Measurements from ENCODE around the gene SDK2. TPM values are rescaled to one million over a fixed set of nuclear protein-coding genes. Genes with fewer than 3 reads are reported as not detected.

SDK2 gene
- total RNA-seq, 4 donors from 2014 or later = 1.4 to 6.8 (median 3.3) TPM

DNA sequence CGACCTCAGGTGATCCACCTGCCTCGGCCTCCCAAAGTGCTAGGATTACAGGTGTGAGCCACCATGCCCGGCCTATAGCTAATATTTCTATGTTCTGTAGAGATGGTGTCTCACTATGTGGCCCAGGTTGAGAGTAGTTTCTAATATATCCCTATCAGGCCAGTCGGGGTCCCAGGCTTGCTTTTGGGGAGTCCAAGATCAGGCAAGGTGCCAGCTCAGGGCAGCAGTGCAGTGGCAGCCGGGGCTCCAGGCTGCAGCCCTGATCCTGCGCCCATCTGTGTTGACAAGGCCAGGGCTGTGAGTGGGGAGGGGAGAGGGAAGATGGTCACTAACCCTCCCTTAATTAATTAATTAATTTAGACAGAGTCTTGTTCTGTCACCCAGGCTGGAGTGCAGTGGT, 254.8 kb downstream of the SDK2 start:
- Histone ChIP-seq H3K4me1 (no peaks in the 10 kb centered on the region), H3K4me3 (no peak overlapping the region), H3K27me3 (no peaks in the 10 kb centered on the region), H3K36me3 (peaks cover 3% of the 10 kb centered on the region), H3K27ac (no peak overlapping the region), H3K9me3 (no peaks in the 10 kb centered on the region)
- no peak for TF ChIP-seq EP300 (IDR thresholded peaks at IDR 0.05)
- TF ChIP-seq POLR2A (IDR thresholded peaks at IDR 0.05) = no peak
- TF ChIP-seq POLR2AphosphoS5 (IDR thresholded peaks at IDR 0.05) = no peak
- TF ChIP-seq, protein P1, sequence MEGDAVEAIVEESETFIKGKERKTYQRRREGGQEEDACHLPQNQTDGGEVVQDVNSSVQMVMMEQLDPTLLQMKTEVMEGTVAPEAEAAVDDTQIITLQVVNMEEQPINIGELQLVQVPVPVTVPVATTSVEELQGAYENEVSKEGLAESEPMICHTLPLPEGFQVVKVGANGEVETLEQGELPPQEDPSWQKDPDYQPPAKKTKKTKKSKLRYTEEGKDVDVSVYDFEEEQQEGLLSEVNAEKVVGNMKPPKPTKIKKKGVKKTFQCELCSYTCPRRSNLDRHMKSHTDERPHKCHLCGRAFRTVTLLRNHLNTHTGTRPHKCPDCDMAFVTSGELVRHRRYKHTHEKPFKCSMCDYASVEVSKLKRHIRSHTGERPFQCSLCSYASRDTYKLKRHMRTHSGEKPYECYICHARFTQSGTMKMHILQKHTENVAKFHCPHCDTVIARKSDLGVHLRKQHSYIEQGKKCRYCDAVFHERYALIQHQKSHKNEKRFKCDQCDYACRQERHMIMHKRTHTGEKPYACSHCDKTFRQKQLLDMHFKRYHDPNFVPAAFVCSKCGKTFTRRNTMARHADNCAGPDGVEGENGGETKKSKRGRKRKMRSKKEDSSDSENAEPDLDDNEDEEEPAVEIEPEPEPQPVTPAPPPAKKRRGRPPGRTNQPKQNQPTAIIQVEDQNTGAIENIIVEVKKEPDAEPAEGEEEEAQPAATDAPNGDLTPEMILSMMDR (IDR thresholded peaks at IDR 0.05) = no peak
- WGBS = 100% methylated on average over 6 of the region's 6 CpGs
- no peak for DNase-seq (ENCODE audit: low spot score in 2 of 2)

DNA sequence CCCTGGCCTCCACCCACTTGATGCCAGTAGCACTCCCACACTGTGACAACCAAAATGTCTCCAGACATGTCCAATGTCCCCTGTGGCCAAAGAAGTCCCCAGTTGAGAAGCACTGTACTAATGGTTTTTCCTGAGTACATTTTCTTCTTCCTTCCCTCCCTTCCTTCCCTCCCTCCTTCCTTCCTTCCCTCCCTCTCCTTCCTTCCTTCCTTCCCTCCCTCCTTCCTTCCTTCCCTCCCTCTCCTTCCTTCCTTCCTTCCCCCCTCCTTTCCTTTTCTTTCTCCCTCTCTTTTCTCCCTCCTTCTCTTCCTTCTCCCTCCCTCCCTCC, 255.7 kb downstream of the SDK2 start:
- DNase-seq (ENCODE audit: low spot score in 2 of 2) = no peak
- H3K9me3 ChIP-seq = no peaks in the 10 kb centered on the region
- H3K36me3 ChIP-seq = peaks cover 3% of the 10 kb centered on the region
- TF ChIP-seq EP300 (IDR thresholded peaks at IDR 0.05) (no peak), POLR2AphosphoS5 (IDR thresholded peaks at IDR 0.05) (no peak), POLR2A (IDR thresholded peaks at IDR 0.05) (no peak)
- TF ChIP-seq, protein P1 (IDR thresholded peaks at IDR 0.05) = no peak
- no peak overlapping the region for H3K4me3 ChIP-seq
- no peaks in the 10 kb centered on the region for H3K27me3 ChIP-seq
- H3K27ac ChIP-seq = no peak overlapping the region
- H3K4me1 ChIP-seq = no peaks in the 10 kb centered on the region

DNA sequence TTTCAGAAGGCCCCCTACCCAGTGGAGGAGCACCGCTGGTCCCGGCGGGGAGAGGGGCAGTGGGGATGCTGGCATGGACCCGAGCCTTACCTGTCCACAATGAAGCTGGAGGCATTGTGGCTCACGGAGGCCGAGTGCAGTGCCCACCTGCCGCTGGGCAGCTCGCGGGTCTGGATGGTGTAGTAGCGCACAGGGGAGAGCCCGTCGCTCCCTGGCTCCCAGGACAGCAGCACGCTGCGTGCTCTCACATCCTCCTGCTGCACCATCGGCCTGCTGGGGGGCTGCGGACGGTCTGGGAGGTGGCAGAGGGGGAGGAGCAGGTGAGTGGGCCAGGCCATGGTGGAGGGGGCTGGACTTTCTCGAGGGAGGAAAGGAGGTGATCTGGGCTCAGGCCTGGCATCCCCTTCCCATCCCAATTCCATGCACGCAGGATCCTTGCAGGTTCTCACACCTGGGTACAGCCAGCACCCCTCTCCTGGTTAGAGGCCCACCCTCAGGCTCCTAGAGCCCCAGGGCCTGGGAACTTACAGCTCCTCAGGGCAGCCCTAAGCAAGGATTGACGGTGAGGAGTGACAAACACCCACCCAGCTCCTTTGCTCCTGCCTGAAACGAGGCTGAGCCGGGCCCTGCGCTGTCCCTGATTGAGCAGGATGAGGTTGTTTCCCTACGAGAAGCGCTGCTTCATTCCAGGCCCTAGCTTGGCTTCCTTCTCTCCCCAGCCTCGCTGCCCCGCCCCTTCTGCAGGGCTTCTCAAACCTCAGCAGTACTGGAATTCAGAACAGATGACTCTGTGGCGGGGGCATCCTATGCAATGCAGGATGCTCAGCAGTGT, 256.3 kb downstream of the SDK2 start:
- DNase-seq (ENCODE audit: low spot score in 2 of 2) = no peak
- H3K4me3 ChIP-seq = no peak overlapping the region
- no peaks in the 10 kb centered on the region for H3K27me3 ChIP-seq
- 83% methylated on average over 8 of the region's 28 CpGs for WGBS
- peaks cover 3% of the 10 kb centered on the region for H3K36me3 ChIP-seq
- H3K9me3 ChIP-seq = no peaks in the 10 kb centered on the region
- no peak for TF ChIP-seq POLR2A (IDR thresholded peaks at IDR 0.05)
- TF ChIP-seq, protein P1 (IDR thresholded peaks at IDR 0.05) = no peak
- no peak for TF ChIP-seq EP300 (IDR thresholded peaks at IDR 0.05)
- TF ChIP-seq POLR2AphosphoS5 (IDR thresholded peaks at IDR 0.05) = no peak
- no peaks in the 10 kb centered on the region for H3K4me1 ChIP-seq
- H3K27ac ChIP-seq = no peak overlapping the region

DNA sequence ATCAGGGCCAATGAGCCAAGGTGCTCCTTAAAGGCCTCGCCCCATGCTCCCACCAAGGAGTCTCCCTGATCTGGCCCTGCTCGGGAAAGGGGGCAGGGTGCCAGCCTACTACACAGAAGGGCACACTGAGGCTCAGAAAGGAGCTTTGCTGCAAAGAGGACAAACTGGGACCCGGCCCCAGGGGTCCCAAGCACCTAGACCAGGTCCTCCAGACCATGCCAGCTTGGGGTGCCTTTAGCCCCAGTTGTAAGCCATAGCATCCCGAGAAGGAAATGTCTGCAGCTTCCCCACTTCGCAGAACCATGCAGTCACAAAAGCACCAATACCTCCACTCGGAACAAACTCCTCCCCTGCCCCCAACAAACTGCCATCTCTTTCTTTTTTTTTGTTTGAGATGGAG, 257.7 kb downstream of the SDK2 start:
- 82% methylated on average over 6 of the region's 6 CpGs for WGBS
- Histone ChIP-seq H3K4me3 (no peak overlapping the region), H3K27ac (no peak overlapping the region), H3K4me1 (no peaks in the 10 kb centered on the region), H3K9me3 (no peaks in the 10 kb centered on the region), H3K36me3 (peaks cover 3% of the 10 kb centered on the region), H3K27me3 (no peaks in the 10 kb centered on the region)
- TF ChIP-seq POLR2A (IDR thresholded peaks at IDR 0.05) (no peak), POLR2AphosphoS5 (IDR thresholded peaks at IDR 0.05) (no peak), EP300 (IDR thresholded peaks at IDR 0.05) (no peak)
- TF ChIP-seq, protein P1 (IDR thresholded peaks at IDR 0.05) = no peak
- DNase-seq (ENCODE audit: low spot score in 2 of 2) = no peak

DNA sequence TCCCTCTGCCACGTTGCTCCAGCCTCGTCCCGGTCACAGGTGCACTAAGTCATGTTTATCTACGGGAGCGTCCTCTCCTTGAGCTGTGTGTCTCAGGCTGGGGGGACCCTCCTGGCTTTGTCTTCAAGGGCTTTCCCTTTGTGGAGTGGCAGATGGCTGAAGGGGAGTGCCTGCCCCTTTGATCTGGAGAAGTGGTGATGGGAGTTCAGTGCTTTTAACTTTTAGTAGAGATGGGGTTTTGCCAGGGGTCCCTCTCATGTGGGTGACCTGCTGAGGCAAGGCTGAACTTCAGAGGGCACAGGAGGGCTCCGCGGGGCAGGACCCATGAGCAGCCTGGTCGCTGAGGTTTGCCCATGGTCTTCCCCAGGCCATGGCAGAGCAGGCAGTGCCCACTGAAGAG, 259.3 kb downstream of the SDK2 start:
- TF ChIP-seq POLR2A (IDR thresholded peaks at IDR 0.05) (no peak), EP300 (IDR thresholded peaks at IDR 0.05) (no peak), POLR2AphosphoS5 (IDR thresholded peaks at IDR 0.05) (no peak)
- TF ChIP-seq, protein P1 (IDR thresholded peaks at IDR 0.05) = no peak
- no peaks in the 10 kb centered on the region for H3K9me3 ChIP-seq
- H3K27me3 ChIP-seq = no peaks in the 10 kb centered on the region
- H3K36me3 ChIP-seq = peaks cover 3% of the 10 kb centered on the region
- 81% methylated on average over 6 of the region's 8 CpGs for WGBS
- no peak overlapping the region for H3K4me3 ChIP-seq
- no peak overlapping the region for H3K27ac ChIP-seq
- no peaks in the 10 kb centered on the region for H3K4me1 ChIP-seq
- DNase-seq (ENCODE audit: low spot score in 2 of 2) = no peak
